Activated CD8-positive, alpha-beta memory T cell treated with anti-CD3 and anti-CD28 coated beads, Interleukin-2, amount 50 U/mL, for 4 hours (primary cell): ENCODE results near the gene PDXK.

Source experiments
- DNase-seq: peaks from one replicate; pipeline ENCODE4 v3.0.0-alpha.2; 2020

The PDXK gene

DNA sequence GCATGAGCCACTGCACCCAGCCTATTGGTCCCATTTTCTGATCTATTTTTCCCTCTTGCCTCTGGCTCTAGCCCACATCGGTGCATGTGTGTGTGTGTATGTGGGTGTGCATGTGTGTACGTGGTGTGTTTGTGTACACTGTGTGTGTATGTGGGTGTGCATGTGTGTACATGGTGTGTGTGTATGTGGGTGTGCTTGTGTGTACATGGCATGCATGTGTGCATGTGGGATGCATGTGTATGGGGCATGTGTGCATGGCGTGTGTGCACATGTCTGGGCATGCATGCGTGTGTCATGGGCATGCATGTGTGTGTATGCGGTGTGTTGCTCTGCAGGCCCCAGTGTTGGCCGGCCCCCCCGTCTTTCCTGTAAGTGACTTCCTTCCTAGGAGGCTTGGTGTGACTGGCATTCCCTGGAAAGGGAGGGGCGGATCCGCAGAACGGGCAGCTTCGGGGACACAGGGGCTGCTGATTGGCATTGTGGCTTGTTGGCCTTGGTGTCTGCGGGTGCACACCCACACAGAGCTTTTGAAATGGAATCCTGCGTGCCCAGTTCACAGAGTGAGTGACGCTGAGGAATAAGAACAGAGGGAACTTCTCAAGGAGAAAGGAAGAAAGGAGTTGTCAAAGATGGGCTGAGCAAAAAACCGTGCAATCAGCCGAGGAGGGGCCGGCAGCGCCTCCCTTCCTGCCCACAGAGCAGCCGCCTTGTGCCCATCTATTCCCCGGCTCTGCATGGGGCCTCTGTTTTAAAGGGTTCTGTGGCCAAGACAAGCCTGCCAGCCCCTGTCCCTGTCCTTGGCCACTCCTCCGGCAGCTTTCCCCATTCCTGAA, 8.0 kb downstream of the PDXK start:
- DNase-seq = no peak

DNA sequence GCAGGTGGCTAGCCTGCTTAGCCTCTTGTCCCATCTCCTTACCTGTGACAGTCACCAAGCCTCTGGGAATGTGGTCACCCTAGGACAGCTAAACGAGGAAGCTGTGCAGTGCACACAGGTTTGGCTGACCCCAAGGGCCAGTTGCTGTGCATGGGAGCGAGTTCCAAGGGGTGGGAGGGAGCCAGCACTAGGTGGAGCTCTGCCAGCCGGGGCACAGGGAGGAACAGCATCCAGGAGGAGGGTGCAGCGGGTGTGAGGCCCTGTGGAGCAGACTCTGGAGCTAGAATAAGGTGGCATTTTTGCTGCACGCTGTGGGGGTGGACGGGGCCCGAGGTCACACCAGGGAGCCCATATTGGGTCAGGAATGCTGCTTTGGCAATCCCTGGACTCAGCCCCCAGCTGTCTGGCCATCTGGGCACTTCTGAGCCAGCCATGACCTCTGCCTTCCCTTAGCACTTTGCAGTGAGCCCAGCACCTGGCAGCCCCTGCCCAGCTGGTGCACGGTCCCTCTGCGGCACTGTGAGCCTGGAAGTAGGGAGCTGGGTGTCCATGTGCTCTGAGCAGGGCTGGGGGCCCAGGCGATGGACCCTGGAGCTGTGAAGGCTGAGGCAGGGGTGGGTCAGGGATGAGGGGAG, 8.7 kb downstream of the PDXK start:
- DNase-seq = no peak

DNA sequence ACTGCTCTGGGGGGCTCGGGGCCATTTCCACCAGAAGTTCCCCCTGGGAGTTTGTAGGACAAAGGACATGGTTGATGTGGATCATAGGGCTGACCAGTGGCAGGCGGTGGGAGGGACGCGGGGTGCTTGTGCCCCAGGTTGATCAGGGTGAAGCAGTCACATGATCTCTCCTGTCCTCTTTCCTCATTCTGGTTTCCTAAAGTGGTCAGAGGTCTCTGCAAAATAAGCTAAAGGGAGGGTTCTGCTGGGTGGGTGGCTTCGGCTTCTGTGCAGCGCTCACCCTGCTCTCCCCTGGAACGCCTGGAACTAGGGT, 9.2 kb downstream of the PDXK start:
- DNase-seq = no peak

DNA sequence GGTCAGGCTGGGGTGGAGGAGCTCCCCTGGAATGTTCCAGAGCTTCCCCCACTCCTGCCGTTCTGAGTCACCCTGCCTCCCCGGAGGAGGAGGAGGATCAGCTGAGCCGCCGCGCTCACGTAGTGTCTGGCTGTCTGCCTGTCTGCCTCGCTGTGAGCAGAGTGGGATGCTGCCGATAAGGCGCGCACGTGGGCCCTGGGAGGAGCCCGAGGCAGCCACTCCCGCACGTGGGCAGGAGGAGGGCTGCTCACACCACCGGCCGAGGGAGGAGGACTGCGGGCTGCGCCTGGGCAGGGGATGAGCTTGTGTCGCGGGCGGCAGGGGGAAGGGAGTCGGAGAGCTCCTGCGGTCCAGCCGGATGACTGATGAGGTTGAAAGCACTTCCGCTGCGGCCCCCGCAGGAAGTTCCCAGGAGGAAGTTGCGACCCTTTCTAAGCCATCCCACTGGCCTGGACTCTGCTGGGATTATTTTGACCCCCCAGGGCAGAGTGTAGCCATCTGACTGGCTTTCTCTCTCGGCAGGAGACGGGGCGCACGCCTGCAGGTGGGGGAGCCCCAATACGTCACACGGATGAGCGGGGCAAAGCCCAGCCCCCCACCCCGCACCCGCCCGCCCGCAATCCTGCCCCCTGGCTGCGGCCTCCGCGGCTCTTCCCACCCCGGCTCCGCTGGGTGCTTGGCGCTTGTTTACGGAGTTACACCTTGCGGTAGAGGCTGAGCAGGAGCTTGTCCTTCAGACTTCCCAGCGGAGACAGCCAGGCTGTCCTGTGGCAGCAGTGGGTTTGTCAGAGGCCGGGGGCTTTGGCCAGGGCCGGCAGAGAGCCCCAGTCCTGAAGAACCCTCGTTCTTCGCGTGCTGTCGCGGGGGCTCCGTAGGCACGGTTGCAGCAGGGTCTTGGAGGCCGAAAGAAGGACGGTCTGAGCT, 9.8 kb downstream of the PDXK start:
- peak; percentile 82 for DNase-seq

DNA sequence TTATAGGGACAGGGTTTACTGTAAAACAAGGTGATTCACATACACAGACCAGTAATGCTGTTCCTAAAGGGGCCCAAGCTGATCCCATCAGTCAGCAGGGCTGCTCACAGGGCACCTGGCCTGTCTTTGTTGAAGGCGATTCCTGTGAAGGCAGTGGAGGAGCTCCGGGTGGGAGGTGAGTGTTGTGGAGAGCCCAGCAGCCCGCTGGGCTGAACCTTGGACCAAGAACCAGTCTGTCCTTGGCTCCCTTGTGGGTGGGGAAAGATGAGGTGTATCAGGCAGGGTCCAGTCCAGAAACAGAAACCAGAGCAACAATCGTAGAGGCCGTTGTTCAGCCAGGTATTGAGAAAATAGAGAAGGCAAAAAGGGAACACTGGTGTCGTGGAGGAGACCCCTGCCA, 12.5 kb downstream of the PDXK start:
- no peak for DNase-seq

DNA sequence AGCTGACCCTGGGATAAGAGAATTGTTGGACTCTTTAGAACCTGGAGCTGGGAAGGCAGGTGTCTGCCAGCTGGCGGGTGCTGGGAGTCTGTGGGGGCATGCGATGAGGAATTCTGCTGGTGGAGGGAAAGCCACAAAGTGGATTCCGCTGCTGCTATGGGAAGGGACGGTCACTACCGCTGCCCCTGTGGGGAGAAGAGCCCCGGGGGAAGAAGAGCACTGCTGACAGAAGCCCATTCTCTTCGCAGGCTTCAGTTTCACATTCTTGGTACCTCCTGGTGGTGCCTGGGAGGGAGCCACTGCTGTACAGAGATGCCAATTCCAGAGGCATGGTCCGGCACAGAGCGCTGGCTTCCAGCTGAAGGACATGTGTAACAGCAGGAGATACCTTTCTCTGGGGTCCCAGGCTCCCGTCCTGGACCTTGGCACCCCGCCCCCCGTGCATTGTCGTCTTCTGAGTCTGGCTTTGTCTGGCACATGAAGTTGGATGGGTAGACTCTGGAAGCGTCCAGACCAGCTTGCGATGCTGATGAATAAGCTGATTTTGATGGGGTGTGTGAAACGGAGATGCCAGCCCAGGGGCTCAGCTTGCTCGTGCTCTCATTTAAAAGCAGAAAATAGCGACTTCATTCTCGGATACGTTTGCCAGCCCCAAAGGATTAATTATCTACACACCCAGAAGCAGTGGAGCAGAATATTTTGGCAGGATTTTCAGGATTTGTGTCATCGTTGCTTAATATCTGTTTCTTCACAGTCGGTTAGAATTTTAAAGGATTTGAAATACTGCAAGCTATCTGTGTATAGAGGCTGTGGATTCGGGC, 13.2 kb downstream of the PDXK start:
- DNase-seq = no peak

DNA sequence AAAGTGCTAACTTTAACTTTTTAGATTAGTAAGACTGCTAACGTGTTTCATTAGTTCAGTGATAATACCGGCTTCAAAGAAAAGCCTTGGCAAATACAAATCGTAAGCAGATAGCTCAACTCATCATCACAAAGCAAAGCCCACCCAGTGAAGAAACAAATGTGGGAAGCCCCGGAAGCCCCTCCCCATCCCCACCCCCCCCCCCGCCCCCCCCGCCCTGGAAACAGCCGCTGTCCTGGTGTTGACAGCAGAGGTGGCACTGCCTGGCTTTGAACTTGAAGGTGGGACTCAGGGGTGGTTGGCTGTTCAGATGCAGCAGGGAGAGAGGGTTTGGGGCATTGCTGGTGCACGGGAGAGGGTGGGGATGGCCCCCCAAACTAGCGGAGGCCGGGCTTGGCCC, 14.1 kb downstream of the PDXK start:
- no peak for DNase-seq

DNA sequence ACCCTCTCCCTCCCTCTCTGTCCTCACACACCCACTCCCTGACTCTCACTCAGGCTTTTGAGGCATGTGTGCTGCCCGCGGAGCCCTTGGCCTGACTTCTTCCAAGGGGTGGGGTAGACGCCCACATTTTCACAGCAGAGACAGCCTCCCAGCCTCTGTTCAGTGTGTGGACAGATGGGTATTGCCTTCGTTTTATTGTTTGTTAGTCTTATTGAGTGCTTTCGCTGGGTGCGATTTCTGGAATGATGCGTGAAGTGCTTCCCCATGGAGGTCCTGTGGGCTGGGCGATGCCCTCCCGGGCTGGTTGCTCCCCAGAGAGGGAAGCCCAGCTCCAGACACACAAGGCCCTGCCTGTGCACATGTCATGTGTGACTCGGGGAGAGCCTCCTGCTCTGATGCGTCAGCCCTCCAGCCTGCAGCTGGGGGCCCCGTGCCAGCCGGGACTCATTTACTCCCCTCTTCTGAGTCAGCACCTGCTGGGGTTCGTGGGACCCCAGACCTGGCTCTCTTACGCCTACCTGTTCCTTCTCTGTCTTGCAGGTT, 14.7 kb downstream of the PDXK start:
- DNase-seq = peak; percentile 58

DNA sequence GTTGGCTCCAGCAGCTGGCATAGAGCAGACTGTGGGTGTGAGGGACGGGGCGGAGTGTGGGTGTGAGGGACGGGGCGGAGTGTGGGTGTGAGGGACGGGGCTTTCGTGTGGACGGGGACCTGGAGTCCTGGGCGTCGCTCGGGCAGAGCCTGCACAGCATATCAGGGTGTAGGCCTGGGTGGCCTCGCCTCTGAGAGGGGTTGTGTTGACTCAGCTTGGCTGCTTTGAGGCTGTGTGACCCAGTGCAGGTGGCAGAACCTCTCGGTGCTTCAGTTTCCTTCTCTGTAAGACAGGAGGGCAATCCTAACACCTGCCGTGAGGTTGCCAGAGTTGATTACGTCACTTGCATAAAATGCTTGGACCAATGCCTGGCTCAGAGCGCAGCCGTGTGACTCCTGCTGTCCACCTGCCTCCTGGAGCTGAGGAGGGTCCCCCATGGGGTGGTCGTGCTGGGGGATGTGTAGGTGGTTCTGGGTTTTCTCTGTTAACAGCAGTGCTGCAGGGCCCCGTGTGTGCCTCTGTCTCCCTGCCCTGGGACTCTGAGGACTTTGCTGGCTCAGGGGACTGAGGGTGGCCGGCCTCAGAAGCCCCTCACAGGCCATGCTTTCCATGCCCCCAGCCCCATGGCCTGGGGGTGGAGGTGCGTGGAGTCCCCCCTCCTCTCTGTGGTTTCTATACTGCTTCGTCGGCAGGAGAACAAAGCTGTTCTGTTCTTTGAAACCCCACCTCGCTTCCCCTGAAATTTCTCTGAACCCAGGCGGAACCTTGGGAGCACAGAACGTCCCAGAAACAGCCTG, 15.4 kb downstream of the PDXK start:
- peak; percentile 33 for DNase-seq

DNA sequence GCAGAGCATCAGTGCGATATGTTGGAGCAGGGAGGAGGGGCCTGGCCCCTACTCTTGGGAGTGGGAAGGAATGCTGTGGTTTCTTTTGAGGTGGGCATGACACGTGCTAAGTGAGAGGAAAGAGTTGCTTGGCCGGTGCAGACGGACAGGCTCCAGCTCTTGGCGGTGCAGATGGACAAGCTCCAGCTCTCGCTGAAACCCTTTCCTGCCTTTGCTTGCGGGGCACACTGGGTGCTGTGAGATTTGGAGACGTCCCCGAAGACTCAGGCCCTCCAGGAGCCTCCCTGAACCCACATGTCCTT, 15.9 kb downstream of the PDXK start:
- DNase-seq = no peak

DNA sequence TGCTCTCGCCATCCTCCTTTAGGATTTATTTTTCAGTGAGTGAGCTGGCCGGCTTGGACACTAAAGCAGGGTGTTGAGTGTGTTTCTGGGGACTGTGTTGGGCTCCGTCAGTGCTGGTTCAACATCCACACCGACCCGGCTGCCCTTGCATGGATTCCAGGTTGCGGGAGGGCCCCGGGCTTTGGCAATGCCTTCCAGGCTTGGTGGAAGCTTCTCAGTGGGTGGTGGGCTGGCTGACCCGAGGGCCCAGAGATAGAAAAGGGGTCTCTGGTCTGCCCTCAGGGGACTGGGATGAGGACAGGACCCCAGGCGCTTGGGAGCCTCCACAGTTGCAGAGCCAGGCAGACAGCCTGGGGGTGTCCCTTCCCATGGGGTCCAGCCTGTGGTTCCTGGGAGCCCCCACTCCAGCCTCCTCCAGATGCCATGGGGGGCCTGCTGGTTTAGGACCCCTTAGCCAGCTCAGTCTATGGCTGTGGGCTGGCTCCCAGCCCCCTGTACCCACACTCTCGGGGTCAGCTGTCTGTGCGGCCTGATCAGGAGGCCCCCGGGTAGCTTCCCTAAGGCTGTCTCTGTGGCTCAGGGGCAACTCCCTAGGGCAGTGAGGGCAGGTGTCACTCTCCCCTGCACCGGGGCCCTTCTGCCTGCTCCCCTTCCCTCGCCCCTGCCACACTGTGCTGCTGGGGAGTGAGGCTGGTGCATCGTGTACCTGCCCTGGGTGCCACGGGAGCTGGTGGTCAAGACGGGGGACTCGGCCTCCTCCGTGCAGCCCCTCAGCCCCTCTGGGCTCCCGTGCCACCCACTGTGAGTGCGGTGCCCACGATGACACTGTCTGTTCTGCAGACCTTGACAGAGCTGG, 16.5 kb downstream of the PDXK start:
- no peak for DNase-seq

DNA sequence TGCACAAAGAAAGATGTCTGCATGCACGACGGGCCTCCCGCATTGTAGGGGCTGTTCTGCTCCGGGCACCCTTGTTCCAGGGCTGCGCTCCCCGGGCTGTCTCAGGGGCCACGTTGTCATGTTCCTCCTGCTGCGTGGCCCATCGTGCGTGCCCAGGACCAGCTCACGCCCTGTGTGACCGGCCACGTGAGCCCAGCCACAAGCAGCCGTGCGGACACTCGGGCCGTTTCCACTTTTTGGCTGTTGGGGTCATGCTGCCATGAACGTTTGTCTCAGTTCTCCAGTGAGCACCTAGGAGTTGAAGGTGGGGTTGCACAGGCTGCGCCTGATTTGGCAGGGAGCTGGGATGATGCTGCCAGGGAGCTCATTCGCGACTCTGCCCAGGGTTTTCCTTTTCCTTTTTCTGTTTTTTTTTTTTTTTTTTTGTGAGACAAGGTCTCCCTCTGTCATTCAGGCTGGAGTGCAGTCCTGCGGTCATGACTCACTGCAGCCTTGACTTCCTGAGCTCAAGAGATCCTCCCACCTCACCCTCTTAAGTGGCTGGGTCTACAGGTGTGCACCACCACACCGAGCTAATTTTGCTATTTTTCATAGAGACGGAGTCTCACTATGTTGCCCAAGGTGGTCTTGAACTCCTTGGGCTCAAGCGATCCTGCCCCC, 17.4 kb downstream of the PDXK start:
- DNase-seq = no peak

DNA sequence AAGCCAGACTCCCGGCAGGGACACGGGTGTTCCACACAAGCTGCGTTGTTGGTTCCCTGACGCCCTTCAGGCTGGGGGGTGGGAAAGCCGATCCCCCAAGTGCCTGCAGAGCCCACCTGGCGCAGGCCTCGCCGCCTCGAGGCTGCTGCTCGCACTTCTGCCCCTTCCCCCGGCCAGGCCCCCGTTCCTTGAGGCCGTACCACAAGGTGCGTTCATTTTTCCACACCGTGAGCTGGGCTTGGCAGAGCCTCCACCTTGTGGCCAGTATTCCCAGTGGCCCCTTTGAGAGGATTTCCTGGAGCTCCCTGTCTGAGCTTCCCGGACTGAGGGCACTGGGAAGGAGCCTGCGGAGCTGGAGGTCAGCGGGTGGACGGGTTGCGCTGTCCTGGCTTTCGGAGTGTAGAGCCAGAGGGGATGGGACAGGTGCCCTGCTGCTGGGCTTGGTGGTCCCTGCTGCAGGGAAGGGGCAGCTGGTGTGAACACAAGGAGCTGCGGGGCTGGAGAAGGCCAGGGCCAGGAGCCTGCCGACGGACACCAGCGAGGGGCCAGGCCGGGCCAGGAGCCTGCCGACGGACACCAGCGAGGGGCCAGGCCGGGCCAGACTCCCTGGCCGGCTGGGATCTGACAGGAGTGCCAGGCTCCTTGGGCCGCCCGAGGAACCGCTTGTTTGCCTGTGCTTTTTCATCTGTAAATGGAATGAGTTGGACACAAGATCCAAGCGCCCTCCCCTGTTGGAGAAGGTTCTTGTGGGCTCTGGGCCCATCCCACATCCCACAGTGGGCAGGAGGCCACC, 18.4 kb downstream of the PDXK start:
- no peak for DNase-seq

DNA sequence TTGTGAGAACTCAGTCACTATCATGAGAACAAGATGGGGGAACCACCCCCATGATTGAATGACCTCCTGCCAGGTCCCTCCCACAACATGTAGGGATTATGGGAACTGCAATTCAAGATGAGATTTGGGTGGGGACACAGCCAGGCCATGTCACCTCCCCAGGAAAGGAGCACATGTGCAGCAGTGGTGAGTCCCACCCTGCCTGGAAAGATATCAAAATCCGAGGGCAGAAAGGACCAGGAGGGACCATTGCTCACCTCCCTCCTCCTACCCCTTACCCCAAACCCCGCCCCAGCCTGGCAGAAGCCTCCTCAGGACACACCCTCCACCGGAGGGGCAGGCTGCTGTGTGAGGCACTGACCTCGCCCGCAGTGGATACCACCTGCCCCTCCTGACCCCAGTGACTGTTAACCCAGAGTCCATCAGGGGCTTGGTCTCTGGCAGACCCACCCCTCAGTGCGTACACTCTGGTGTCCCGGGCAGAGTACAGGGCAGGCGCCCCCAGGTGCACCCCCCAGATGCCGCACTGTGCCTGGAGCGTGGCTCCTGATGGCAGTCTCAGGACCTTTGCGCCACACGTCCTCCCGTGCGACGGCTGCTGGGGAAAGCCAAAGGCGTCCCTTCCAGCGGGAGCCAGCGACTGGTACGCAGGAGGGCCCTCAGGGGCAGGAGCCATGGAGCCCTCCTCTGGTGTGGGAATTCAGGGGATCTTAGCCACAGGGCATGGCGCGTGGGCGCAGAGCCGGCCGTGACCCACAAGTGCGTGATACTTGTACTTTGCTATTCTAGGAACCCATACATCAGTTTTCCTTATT, 20.9 kb downstream of the PDXK start:
- DNase-seq = no peak

DNA sequence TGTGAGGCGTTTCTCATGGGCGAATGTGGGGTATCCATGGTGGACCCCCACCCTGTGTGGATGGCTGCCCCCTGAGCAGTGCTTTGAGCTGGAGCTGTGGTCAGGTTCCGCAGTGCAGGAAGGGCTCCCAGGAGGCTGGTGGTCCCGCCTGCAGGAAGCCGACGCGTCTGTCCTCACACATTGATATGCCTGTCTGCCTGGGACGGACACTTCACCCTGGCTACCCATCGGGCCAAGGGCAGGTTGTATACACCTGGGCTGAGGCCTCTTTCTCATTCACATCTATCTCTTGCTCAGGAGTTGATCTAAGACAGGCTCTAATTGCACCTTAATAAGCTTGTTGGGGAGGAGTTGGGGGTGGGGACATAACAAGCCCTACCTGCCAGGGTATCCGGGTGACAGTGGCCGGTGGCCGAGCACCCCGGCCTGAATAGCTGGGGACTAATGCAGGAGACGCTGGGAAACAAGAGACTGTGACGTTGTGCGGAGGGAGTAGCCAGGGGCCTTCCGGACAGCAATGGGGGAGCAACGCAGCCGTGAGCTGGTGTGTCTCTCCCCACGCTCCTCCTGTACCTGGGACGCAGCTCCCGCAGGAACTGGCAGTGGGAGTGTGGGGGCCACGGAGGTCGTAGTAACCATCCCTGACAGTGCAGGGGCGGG, 21.7 kb downstream of the PDXK start:
- DNase-seq = no peak

DNA sequence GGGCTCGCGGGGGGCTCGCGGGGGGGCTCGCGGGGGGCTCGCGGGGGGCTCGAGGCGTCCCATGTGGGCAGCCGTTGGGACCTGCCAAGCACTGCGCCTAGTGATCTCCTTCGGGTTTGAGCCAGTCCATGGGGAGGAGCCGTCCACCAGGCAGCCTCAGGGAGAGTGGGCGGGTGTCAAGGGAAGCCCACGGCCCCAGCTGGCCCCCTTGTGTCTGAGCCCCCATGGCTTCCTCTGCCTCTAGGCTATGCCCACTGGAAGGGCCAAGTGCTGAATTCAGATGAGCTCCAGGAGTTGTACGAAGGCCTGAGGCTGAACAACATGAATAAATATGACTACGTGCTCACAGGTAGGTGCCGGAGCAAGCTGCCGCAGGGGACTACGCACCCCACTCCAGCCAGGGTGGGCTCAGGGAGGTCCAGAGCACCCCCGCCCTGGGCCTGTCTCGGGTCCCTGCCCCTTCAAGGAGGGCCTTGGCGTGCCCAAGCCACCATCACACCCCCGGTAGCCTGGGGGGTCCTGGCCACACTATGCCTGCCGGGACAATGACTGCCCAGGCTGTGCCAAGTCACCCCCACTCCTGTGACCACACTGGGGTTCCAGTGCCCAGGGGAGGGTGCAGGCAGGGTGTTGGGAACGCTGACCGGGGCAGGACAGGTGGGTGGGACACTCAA, 22.6 kb downstream of the PDXK start:
- DNase-seq = no peak

DNA sequence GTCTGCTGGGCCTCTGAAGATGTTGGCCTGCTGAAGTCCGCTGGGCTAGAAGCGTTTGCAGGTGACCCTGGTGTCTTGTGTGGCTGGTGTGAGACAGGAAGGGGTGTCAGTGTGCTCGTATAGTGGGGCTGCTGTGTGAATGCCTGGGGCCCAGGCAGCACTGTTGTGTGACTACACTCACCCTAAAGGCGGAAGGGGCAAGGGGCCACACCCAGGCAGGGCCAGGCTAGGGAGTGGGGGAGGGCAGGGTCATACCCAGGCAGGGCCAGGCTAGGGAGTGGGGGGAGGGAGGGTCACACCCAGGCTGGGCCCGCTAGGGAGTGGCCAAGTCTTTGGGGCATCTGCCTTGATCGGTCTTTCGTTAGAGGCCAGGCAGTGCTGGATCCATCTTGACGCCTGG, 25.0 kb downstream of the PDXK start:
- no peak for DNase-seq
